OCI-LY3 (cell line): ENCODE data around the gene JUP.
"Not testable (repeated sequence)": the region's sequence is repeated elsewhere in the genome, so short reads cannot be mapped to it uniquely, and the experiment has no call there.

ENCODE experiments used
- H2AFZ ChIP-seq: fragments of 200-600, 300-600 bp; shearing (Covaris generic); 2 replicates; pipeline ENCODE4 v1.6.0; 2014; ENCODE audit warnings: antibody characterized with exemption, low read depth, low read length
- H3K27ac ChIP-seq: fragments of 200-600, 300-600 bp; sonication (generic); 2 replicates; pipeline ENCODE4 v1.5.1; 2014; ENCODE audit warnings: mild to moderate bottlenecking, low read length, moderate library complexity, mixed read lengths
- H3K27me3 ChIP-seq: fragments of 200-600, 300-600 bp; sonication (generic); 2 replicates; pipeline ENCODE4 v1.6.1; 2014; ENCODE audit warnings: low read depth, low read length, mixed read lengths
- H3K36me3 ChIP-seq: fragments of 200-600, 300-600 bp; sonication (generic); replicated peaks from 2 replicates; pipeline ENCODE3; 2014; ENCODE audit warnings: low read depth, low read length, mixed read lengths
- H3K4me1 ChIP-seq: fragments of 300-600, 200-600 bp; sonication (generic); 2 replicates; pipeline ENCODE4 v1.6.1; 2014; ENCODE audit warnings: low read length, mixed read lengths
- H3K4me2 ChIP-seq: fragments of 200-600, 300-600 bp; sonication (generic); 2 replicates; pipeline ENCODE4 v1.6.1; 2014; ENCODE audit warnings: low read length, mixed read lengths
- H3K4me3 ChIP-seq: fragments of 300-600, 200-600 bp; sonication (generic); 2 replicates; pipeline ENCODE4 v1.5.1; 2014; ENCODE audit warnings: antibody characterized with exemption, mild to moderate bottlenecking, low read length, moderate library complexity
- H3K79me2 ChIP-seq: fragments of 300-600, 200-600 bp; shearing (Covaris generic); 2 replicates; pipeline ENCODE4 v1.6.1; 2014; ENCODE audit warnings: mild to moderate bottlenecking, low read length, mixed read lengths
- H3K9ac ChIP-seq: fragments of 300-600, 200-600 bp; shearing (Covaris generic); 2 replicates; pipeline ENCODE4 v1.6.0; 2014; ENCODE audit warnings: mild to moderate bottlenecking, low read length, moderate library complexity
- H3K9me3 ChIP-seq: fragments of 200-600, 300-600 bp; shearing (Covaris generic); 2 replicates; pipeline ENCODE4 v1.6.1; 2014; ENCODE audit warnings: low read length, mixed read lengths; ENCODE audit not compliant: insufficient read depth
- H4K20me1 ChIP-seq: fragments of 200-600, 300-600 bp; sonication (generic); 2 replicates; pipeline ENCODE4 v1.6.1; 2016; ENCODE audit warnings: low read length, mixed read lengths; ENCODE audit not compliant: insufficient read depth
- EZH2phosphoT487 ChIP-seq: fragments of 200-600 bp; shearing (Covaris generic); IDR thresholded peaks from 2 replicates; pipeline ENCODE4 v1.6.1; 2018; ENCODE audit warnings: antibody characterized with exemption, mixed run types, low read depth
- TF ChIP-seq, protein P1 (sequence below): fragments of 200-600, 300-600 bp; sonication (generic); IDR thresholded peaks from 2 replicates; pipeline ENCODE4 v1.5.1; 2014; ENCODE audit warnings: antibody characterized with exemption, low read length, low read depth

JUP gene

DNA sequence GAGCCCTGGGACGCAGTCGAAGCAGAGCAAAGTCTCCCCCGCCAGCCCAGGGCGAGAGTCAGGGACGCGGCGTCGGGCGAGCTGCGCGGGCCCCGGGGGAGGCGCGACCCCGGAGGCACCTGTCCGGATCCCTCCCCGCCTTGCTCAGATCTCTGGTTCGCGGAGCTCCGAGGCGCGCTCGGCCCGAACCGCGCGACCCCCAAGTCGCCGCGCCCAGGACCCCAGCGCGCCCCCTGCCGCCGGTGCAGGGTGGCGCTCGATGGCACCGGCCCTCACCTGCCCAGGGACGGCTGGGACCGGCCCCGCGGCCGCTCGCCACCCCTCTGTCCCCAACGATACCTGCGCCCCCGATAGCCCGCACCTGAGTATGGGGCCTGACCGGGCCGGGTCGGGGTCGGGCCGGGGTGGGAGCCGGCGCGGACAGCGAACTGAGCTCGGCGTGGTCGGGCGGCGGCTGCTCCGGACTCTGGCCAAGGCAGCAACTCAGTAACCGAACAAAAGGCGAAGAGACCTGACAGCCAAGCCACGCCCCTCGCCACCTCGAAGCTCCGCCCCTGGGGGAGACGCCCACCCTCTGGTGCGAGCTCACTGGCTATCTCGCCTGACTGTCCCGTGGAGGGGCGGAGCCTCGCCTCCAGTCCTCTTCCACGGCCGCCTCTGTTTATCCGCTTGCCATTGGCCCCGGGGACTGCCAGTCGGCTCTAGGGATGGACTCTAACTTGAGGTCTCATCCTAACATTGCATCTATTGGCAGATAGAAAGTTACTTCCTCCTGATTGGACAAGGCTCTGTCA, at the start of gene JUP:
JUP (minus strand) TSS at position 485 of the 794 bp plus-strand sequence. CDS start 14,857 bp downstream, outside the sequence.
- H3K27ac ChIP-seq, result peak within 1 kb of the TSS; percentile 44
- no peak for TF ChIP-seq EZH2phosphoT487
- TF ChIP-seq, protein P1, sequence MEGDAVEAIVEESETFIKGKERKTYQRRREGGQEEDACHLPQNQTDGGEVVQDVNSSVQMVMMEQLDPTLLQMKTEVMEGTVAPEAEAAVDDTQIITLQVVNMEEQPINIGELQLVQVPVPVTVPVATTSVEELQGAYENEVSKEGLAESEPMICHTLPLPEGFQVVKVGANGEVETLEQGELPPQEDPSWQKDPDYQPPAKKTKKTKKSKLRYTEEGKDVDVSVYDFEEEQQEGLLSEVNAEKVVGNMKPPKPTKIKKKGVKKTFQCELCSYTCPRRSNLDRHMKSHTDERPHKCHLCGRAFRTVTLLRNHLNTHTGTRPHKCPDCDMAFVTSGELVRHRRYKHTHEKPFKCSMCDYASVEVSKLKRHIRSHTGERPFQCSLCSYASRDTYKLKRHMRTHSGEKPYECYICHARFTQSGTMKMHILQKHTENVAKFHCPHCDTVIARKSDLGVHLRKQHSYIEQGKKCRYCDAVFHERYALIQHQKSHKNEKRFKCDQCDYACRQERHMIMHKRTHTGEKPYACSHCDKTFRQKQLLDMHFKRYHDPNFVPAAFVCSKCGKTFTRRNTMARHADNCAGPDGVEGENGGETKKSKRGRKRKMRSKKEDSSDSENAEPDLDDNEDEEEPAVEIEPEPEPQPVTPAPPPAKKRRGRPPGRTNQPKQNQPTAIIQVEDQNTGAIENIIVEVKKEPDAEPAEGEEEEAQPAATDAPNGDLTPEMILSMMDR, result no peak
- H4K20me1 ChIP-seq, result no peaks in the 10 kb centered on the region
- H3K27me3 ChIP-seq, result 0 out of 2 replicates have a peak, but pooled peaks cover 4% of the 10 kb centered on the region
- peak within 1 kb of the TSS; percentile 76 for H3K4me2 ChIP-seq
- peak within 1 kb of the TSS; percentile 95 for H2AFZ ChIP-seq
- no peaks in the 10 kb centered on the region for H3K36me3 ChIP-seq
- H3K9ac ChIP-seq, result peak within 1 kb of the TSS; percentile 61
- peak within 1 kb of the TSS; percentile 56 for H3K4me3 ChIP-seq
- H3K4me1 ChIP-seq, result peaks cover 22% of the 10 kb centered on the region
- H3K79me2 ChIP-seq, result no peaks in the 10 kb centered on the region
- no peaks in the 10 kb centered on the region for H3K9me3 ChIP-seq

DNA sequence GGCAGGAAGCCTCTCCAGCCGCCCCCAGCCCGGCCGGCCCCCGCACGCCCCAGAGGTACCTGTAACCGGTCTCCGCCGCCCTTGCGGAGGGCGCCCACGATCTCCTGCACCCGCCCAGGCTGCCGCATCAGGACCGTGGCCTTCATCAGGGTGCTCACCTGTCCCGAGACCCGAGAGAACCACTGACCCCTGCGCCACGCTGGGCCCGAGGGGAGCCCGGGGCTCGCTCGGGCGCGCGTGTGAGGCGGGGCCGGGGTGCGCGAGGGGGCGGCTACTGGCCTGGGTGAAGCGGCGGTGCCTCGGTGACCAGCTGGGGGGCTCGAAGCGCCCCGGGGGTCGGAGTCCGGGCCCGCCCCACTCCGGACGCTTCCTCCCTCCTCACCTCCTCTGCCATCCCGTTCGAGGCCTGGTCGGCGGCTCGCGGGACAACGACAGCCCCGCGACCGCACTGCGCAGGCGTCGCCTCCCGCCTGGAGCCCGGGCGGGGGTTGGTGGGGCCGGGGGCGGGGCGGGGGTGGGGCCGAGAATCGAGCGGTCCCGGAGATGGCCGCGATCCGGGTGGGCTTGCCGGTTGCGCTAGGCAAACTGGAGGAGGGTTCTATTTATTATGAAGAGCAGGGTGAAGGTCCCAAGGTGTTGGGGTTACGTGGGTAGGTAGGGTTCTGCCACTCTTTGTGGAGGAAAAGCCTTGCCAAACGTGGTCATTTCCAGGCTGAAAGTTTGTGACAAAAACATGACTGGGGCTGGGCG, 49.5 kb upstream of the JUP start, which contains the start of gene NT5C3B:
NT5C3B (minus strand) TSS at position 433 of the 750 bp plus-strand sequence; CDS start at position 394, 39 bp downstream.
- Histone ChIP-seq H2AFZ (peak within 1 kb of the TSS; percentile 75), H3K36me3 (peaks cover 9% of the 10 kb centered on the region), H3K27ac (peak within 1 kb of the TSS; percentile 26; the same call in 1 of the 2 replicates)

DNA sequence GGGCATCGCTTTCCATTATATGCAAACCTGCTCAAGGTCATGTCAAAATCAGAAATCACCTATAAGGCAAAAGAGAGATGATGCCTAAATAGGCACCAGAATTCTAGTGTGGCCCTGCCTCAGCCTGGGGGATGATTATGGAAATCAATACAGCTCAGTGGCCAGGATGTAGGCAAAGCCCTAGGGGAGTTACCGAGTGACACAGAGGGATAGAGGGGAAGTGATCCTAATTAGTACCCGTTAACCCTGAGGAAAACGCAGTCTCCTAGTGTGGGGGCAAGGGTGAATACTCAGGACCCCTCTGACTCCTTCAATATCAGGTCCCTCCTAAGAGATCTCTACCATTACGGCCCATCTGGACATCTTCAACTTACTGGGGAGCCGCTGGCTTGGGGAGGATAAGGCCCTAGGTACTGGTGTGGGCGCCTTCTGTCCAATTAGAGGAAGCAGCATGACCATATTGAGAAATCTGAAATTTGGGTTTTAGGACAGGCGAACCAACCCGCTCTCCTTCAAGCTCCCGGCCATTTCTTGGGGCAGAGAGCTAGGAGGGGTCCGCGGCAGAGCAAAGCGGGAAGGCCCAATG, 48.8 kb upstream of the JUP start:
- peak overlapping the region; percentile 75; the same call in 1 of the 2 replicates for H2AFZ ChIP-seq
- peaks cover 9% of the 10 kb centered on the region for H3K36me3 ChIP-seq
- H3K9ac ChIP-seq, result peak overlapping the region; percentile 81
- TF ChIP-seq, protein P1, result no peak
- peak overlapping the region; percentile 79 for H3K4me2 ChIP-seq
- peaks cover 11% of the 10 kb centered on the region for H3K4me1 ChIP-seq
- H4K20me1 ChIP-seq, result no peaks in the 10 kb centered on the region
- peak overlapping the region; percentile 26; the same call in 1 of the 2 replicates for H3K27ac ChIP-seq
- peaks cover 5% of the 10 kb centered on the region; the same call in 1 of the 2 replicates for H3K27me3 ChIP-seq
- peaks cover 14% of the 10 kb centered on the region for H3K79me2 ChIP-seq
- H3K9me3 ChIP-seq, result no peaks in the 10 kb centered on the region
- peak overlapping the region; percentile 84 for H3K4me3 ChIP-seq

More for the DNA sequence above, 49.5 kb upstream of the JUP start, which contains the start of gene NT5C3B:
- Histone ChIP-seq H3K4me2 (peak within 1 kb of the TSS; percentile 87), H3K9ac (peak within 1 kb of the TSS; percentile 81), H3K4me3 (peak within 1 kb of the TSS; percentile 84), H3K79me2 (peaks cover 14% of the 10 kb centered on the region), H3K27me3 (peaks cover 5% of the 10 kb centered on the region; the same call in 1 of the 2 replicates), H3K4me1 (peaks cover 11% of the 10 kb centered on the region), H4K20me1 (no peaks in the 10 kb centered on the region), H3K9me3 (no peaks in the 10 kb centered on the region)
- no peak for TF ChIP-seq EZH2phosphoT487
- TF ChIP-seq, protein P1, result no peak

DNA sequence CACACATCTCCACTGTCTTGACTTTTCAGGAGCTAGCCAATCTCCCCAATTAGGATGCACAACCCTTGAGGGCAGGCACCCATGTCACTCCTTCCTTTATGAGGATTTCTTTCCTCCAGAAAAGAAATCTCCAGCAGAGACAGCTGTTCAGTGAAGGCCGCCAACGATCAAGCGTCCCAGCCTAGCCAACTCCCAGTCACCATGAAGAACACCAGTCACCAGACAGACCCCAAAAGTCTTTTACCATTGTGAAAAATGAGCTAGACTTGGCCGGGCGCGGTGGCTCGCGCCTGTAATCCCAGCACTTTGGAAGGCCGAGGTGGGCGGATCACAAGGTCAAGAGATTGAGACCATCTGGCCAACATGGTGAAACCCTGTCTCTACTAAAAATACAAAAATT, 43.5 kb upstream of the JUP start:
- H3K9ac ChIP-seq, H3K79me2 ChIP-seq, H3K4me2 ChIP-seq, H3K4me1 ChIP-seq, H2AFZ ChIP-seq, H3K9me3 ChIP-seq, H3K4me3 ChIP-seq, H3K27ac ChIP-seq, H3K27me3 ChIP-seq, H4K20me1 ChIP-seq: not testable (repeated sequence)
- peaks cover 26% of the 10 kb centered on the region for H3K36me3 ChIP-seq
